NAMALWA (cell line): ENCODE data around the gene EGFL7.
"Not testable (repeated sequence)": the region's sequence is repeated elsewhere in the genome, so short reads cannot be mapped to it uniquely, and the experiment has no call there.

ENCODE experiments used
- DNase-seq: peaks from one replicate; pipeline ENCODE4 v3.0.0-alpha.2; 2015; ENCODE audit warnings: low spot score

Gene EGFL7

GRCh38 chr9:136624184-136624951 is 38.3 kb upstream of the EGFL7 start:
- DNase-seq, result no peak

GRCh38 chr9:136625101-136626065 is 37.3 kb upstream of the EGFL7 start:
- DNase-seq, result no peak

GRCh38 chr9:136626066-136626725 is 36.5 kb upstream of the EGFL7 start:
- no peak for DNase-seq

- DNase-seq, result no peak
These were observed 35.7 kb upstream of the EGFL7 start for GRCh38 chr9:136626740-136627642.

- no peak for DNase-seq
These were observed 35.0 kb upstream of the EGFL7 start for GRCh38 chr9:136627703-136628102.

GRCh38 chr9:136628268-136628667 is 34.4 kb upstream of the EGFL7 start:
- no peak for DNase-seq

GRCh38 chr9:136629001-136629878 is 33.5 kb upstream of the EGFL7 start:
- DNase-seq, result no peak

- DNase-seq, result peak; percentile 63
These were observed 32.6 kb upstream of the EGFL7 start for GRCh38 chr9:136629879-136630661.

- DNase-seq, result no peak
These were observed 32.1 kb upstream of the EGFL7 start for GRCh38 chr9:136630662-136630992.

- peak; percentile 86 for DNase-seq
These were observed 31.4 kb upstream of the EGFL7 start for GRCh38 chr9:136631038-136632000.

- not testable (repeated sequence) for DNase-seq
These were observed 30.6 kb upstream of the EGFL7 start for GRCh38 chr9:136632072-136632471.

- not testable (repeated sequence) for DNase-seq
These were observed 30.1 kb upstream of the EGFL7 start for GRCh38 chr9:136632491-136633106.

- no peak for DNase-seq
These were observed 27.8 kb upstream of the EGFL7 start for GRCh38 chr9:136634904-136635303.

GRCh38 chr9:136640171-136641111 is 22.3 kb upstream of the EGFL7 start:
- DNase-seq, result no peak

GRCh38 chr9:136642439-136642921 is 20.2 kb upstream of the EGFL7 start:
- DNase-seq, result no peak

- DNase-seq, result no peak
These were observed 18.9 kb upstream of the EGFL7 start for GRCh38 chr9:136643596-136644342.
